DOHH2 (cell line): ENCODE results near the gene RAPGEF3.

Experiments used
- H3F3A ChIP-seq: fragments of 200-600 bp; sonication (generic), shearing (Covaris generic); 2 replicates; pipeline ENCODE4 v1.6.0; 2016; ENCODE audit warnings: antibody characterized with exemption, mild to moderate bottlenecking; ENCODE audit not compliant: control insufficient read depth, insufficient read depth
- H3K27ac ChIP-seq: fragments of 200-600 bp; sonication (generic); 2 replicates; pipeline ENCODE4 v1.5.1; 2014; ENCODE audit warnings: low read depth, mild to moderate bottlenecking, low read length, moderate library complexity
- H3K27me3 ChIP-seq: fragments of 200-600 bp; sonication (generic); 2 replicates; pipeline ENCODE4 v1.6.1; 2014; ENCODE audit warnings: mild to moderate bottlenecking, low read length, mixed read lengths; ENCODE audit not compliant: control insufficient read depth
- H3K36me3 ChIP-seq: fragments of 200-600 bp; sonication (generic); 2 replicates; pipeline ENCODE4 v1.6.1; 2014; ENCODE audit warnings: mild to moderate bottlenecking, low read length, moderate library complexity, mixed read lengths; ENCODE audit not compliant: control insufficient read depth
- H3K4me1 ChIP-seq: fragments of 200-600 bp; sonication (generic); 2 replicates; pipeline ENCODE4 v1.6.1; 2014; ENCODE audit warnings: mild to moderate bottlenecking, low read length, mixed read lengths; ENCODE audit not compliant: control insufficient read depth
- H3K4me2 ChIP-seq: fragments of 200-600 bp; sonication (generic); 2 replicates; pipeline ENCODE4 v1.6.0; 2014; ENCODE audit warnings: mild to moderate bottlenecking, low read length, moderate library complexity
- H3K4me3 ChIP-seq: fragments of 200-600 bp; sonication (generic); 2 replicates; pipeline ENCODE4 v1.5.1; 2014; ENCODE audit warnings: mild to moderate bottlenecking, low read length, mixed read lengths
- H3K79me2 ChIP-seq: fragments of 200-600 bp; sonication (generic); 2 replicates; pipeline ENCODE4 v1.6.1; 2014; ENCODE audit warnings: mild to moderate bottlenecking, low read length, mixed read lengths; ENCODE audit not compliant: control insufficient read depth
- H3K9me2 ChIP-seq: fragments of 200-600 bp; sonication (generic); replicated peaks from 2 replicates; pipeline ENCODE4 v1.6.1; 2014; ENCODE audit warnings: mild to moderate bottlenecking, low read length, mixed read lengths; ENCODE audit not compliant: control insufficient read depth
- H3K9me3 ChIP-seq: fragments of 200-600 bp; sonication (generic); 2 replicates; pipeline ENCODE4 v1.6.1; 2014; ENCODE audit warnings: antibody characterized with exemption, low read length, mixed read lengths; ENCODE audit not compliant: control insufficient read depth, insufficient read depth
- H4K20me1 ChIP-seq: fragments of 200-600 bp; sonication (generic); 2 replicates; pipeline ENCODE4 v1.6.0; 2014; ENCODE audit warnings: low read depth, mild to moderate bottlenecking, antibody characterized with exemption, low read length, moderate library complexity; ENCODE audit not compliant: control insufficient read depth, insufficient read depth
- CTCF ChIP-seq: fragments of 200-600 bp; sonication (generic); IDR thresholded peaks from one replicate; pipeline ENCODE4 v1.5.1; 2014; ENCODE audit warnings: antibody characterized with exemption, mild to moderate bottlenecking, low read depth, low read length; ENCODE audit not compliant: poor library complexity, severe bottlenecking
- EZH2phosphoT487 ChIP-seq: fragments of 200-600 bp; sonication (generic); IDR thresholded peaks from 2 replicates; pipeline ENCODE4 v1.6.1; 2017; ENCODE audit warnings: borderline replicate concordance, mild to moderate bottlenecking, antibody characterized with exemption, low read length, moderate library complexity, mixed read lengths

The RAPGEF3 gene

DNA sequence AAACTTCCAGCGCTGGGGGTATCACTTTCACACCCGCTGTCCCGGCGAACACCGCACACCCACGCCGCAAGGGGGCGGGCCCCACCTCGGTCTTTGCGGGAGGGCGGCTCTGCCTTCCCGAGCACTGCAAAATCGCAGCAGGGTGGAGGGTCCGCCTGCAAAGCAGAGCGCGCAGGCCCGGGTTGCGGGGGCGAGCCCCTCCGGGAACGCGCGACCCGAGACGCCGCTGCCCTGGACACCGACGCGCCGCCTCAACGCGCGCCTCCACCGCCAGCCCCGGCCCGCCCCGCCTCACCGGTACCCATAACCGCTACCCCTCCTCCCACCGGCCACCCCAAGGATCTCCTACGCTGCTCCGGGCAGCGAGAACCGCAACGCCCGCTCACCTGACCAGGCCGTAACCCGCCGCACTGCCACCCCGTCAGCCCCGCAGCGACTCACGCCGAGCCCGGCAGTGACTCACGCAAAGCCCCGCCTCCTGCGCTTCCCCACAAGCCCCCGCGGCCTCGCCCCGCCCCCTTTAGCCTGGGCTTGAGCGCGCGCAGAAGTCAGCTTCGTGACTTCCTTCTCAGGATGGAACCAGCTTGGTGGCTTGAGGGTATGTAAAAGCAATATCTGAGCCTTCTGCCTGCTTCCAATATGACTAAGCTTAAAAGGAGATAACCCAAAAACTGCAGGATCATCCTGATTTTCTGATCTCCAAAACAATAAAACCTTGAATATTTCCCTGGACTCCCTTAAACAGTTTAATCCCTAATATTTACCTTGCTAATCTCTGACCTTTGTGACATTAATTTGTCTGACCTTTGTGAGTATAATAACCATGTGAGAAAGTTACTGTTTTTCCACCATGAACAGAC is 52.9 kb downstream of the RAPGEF3 start, which contains the start of gene RPAP3:
Gene RPAP3, minus strand, starts transcription at position 465 of the 860 bp plus-strand sequence. CDS start 3,190 bp downstream, outside the sequence.
- TF ChIP-seq CTCF (peak; percentile 78), EZH2phosphoT487 (no peak)
- H4K20me1 ChIP-seq, result 0 out of 2 replicates have a peak, but pooled peaks cover 3% of the 10 kb centered on the region
- H3F3A ChIP-seq, result peaks cover 31% of the 10 kb centered on the region
- peaks cover 57% of the 10 kb centered on the region for H3K4me1 ChIP-seq
- peak within 1 kb of the TSS; percentile 78 for H3K4me3 ChIP-seq
- H3K9me2 ChIP-seq, result no peaks in the 10 kb centered on the region
- H3K27ac ChIP-seq, result peak within 1 kb of the TSS; percentile 85
- peaks cover 90% of the 10 kb centered on the region for H3K79me2 ChIP-seq
- H3K27me3 ChIP-seq, result no peaks in the 10 kb centered on the region
- H3K4me2 ChIP-seq, result peak within 1 kb of the TSS; percentile 85
- H3K9me3 ChIP-seq, result no peaks in the 10 kb centered on the region
- H3K36me3 ChIP-seq, result peaks cover 30% of the 10 kb centered on the region

DNA sequence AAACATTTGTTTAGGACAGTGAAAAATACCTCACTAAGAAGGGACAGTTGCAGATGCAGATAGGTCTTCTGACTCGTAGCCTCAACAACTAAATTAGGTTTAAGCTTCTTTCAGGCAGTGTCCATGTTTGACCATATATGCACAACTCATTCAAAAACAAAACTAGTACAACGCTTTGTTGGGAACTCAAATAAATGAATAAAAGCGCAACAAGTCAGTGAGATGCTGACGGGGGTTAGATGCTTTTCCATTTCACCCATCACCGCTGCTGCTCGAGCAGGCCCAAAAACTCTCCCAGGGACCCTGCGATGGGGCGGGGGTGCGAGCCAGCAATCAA is 53.5 kb downstream of the RAPGEF3 start:
- Histone ChIP-seq H3K9me2 (no peaks in the 10 kb centered on the region), H3K79me2 (peaks cover 94% of the 10 kb centered on the region), H3K4me3 (peak overlapping the region; percentile 78), H3K36me3 (peaks cover 34% of the 10 kb centered on the region), H3K4me1 (peaks cover 56% of the 10 kb centered on the region), H3F3A (peaks cover 36% of the 10 kb centered on the region), H3K27ac (peak overlapping the region; percentile 85), H3K4me2 (peak overlapping the region; percentile 85), H4K20me1 (0 out of 2 replicates have a peak, but pooled peaks cover 3% of the 10 kb centered on the region), H3K9me3 (no peaks in the 10 kb centered on the region), H3K27me3 (no peaks in the 10 kb centered on the region)
- TF ChIP-seq EZH2phosphoT487 (no peak), CTCF (no peak)

DNA sequence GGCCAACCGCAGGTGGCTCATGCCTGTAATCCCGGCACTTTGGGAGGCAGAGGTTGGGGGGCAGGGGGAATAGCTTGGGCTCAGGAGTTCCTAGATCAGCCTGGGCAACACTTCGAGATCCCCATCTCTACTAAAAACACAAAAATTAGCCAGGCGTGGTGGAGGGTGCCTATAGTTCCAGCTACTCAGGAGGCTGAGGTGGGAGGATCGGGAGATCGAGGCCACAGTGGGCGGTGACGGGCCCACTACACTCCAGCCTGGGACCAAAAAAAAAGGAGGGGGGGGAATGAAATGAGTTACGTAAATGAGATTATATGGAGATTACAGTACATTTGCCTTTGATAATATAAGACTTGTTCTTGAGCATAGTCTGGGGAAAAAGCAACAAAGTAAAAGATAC is 54.0 kb downstream of the RAPGEF3 start:
- TF ChIP-seq CTCF, result no peak
- Histone ChIP-seq H3K4me1 (peaks cover 51% of the 10 kb centered on the region), H3K27me3 (no peaks in the 10 kb centered on the region), H3K36me3 (peaks cover 36% of the 10 kb centered on the region), H3K9me2 (no peaks in the 10 kb centered on the region), H4K20me1 (0 out of 2 replicates have a peak, but pooled peaks cover 3% of the 10 kb centered on the region), H3K9me3 (no peaks in the 10 kb centered on the region), H3K27ac (no peak overlapping the region), H3K79me2 (peaks cover 96% of the 10 kb centered on the region), H3K4me2 (peak overlapping the region; percentile 85), H3K4me3 (peak overlapping the region; percentile 78), H3F3A (peaks cover 39% of the 10 kb centered on the region)
